Activated CD4-positive, alpha-beta T cell treated with anti-CD3 and anti-CD28 coated beads, Interleukin-2, amount 10 ng/mL, durations not matched to agents 7 days and 5 days (primary cell): ENCODE measurements around the gene S100A16. TPM values are rescaled to one million over a fixed set of nuclear protein-coding genes. Genes with fewer than 3 reads are reported as not detected.

Experiments
- CTCF ChIA-PET: fragments of 350-600 bp; sonication (Branson Sonifier 250); formaldehyde crosslinking; loops from one replicate; lab custom pipeline; 2021; ENCODE audit warnings: antibody characterized with exemption; lab: Charles Lee
- POLR2A ChIA-PET: fragments of 350-600 bp; sonication (Branson Sonifier 250); formaldehyde crosslinking; loops from one replicate; lab custom pipeline; 2021; ENCODE audit warnings: antibody characterized with exemption; lab: Charles Lee
- DNase-seq: peaks from one replicate; pipeline ENCODE4 v3.0.0-alpha.2; 2020
- H3K27ac Mint-ChIP-seq: one replicate; pipeline ENCODE4 v1.8.0; 2021; ENCODE audit warnings: mild to moderate bottlenecking, moderate library complexity, mixed read lengths
- H3K27me3 Mint-ChIP-seq: one replicate; pipeline ENCODE4 v1.8.0; 2021; ENCODE audit warnings: mixed read lengths
- H3K36me3 Mint-ChIP-seq: one replicate; pipeline ENCODE4 v1.8.0; 2021; ENCODE audit warnings: low read depth, mixed read lengths
- H3K4me1 Mint-ChIP-seq: one replicate; pipeline ENCODE4 v1.8.0; 2021; ENCODE audit warnings: mixed read lengths
- H3K4me3 Mint-ChIP-seq: one replicate; pipeline ENCODE4 v1.8.0; 2021; ENCODE audit warnings: mild to moderate bottlenecking, moderate library complexity, mixed read lengths
- H3K9me3 Mint-ChIP-seq: one replicate; pipeline ENCODE4 v1.8.0; 2021; ENCODE audit warnings: mixed read lengths
- total RNA-seq, 2 experiments: library from RNA; stranded (reverse); gene quantifications; one replicate each; pipeline ENCODE4 v1.2.3, GENCODE V29; 2021

S100A16 gene
- total RNA-seq, 2 experiments from 2014 or later = not detected

DNA sequence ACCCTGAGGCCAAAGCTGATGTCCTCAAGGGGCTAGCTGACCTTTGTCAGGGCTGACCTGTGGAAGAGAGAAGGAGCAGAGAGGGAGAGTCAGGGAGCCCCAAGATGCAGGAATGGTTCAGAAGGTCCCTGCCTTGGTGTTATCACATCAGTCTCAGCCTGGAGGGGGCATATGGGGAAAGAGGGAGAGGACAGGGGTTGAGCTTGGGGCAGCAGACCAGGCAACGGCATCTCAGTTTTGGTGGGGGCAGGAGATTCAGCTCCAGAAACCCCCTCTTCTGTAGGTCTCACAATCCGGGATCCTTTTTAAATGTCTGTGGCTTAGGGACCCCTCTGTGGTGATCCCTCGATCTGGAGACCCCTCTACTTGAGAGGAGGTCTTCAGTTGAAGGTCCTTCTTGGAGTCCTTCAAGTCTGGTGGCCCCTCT, 13.6 kb upstream of the S100A16 start:
- H3K27ac Mint-ChIP-seq = no peak overlapping the region
- H3K27me3 Mint-ChIP-seq = no peaks in the 10 kb centered on the region
- ChIA-PET POLR2A (no interaction called here), CTCF (interaction anchor here (0.8 to 3.6 kb wide), 4 partner anchors 11 to 58 kb away, joined by 3 to 45 read pairs (median 4); partner anchors contain the start of genes S100A14 and S100A16)
- peaks cover 3% of the 10 kb centered on the region for H3K4me1 Mint-ChIP-seq
- H3K36me3 Mint-ChIP-seq = no peaks in the 10 kb centered on the region
- DNase-seq = no peak
- H3K9me3 Mint-ChIP-seq = no peaks in the 10 kb centered on the region
- no peak overlapping the region for H3K4me3 Mint-ChIP-seq

DNA sequence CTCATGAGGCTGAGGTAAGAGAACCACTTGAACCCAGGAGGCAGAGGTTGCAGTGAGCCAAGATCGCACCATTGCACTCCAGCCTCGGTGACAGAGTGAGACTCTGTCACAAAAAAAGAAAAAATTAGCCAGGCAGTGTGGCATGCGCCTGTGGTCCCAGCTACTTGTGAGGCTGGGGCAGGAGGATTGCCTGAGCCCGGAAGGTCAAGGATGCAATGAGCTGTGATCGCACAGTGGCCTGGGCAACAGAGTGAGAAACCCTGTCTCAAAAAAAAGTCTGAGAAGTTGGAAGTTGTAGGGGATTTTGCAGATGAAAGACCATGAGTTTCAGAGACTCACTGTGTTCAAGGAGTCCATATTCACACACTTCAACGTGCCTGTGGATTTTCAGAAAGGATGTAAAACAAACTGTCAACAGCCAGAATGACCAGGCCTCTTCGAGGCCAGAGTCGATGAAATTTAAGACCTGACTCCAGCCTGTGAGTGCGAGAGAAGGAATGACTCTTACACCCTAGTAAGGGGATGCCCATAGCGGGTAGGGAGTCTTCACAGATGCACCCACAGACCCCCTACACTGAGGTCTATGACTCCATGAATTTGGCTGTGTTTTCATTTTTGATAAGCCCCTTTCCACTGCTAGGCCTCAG, 12.2 kb upstream of the S100A16 start:
- POLR2A ChIA-PET = no interaction called here
- Mint-ChIP-seq H3K36me3 (no peaks in the 10 kb centered on the region), H3K27ac (no peak overlapping the region), H3K4me1 (no peaks in the 10 kb centered on the region), H3K4me3 (no peak overlapping the region), H3K9me3 (no peaks in the 10 kb centered on the region), H3K27me3 (no peaks in the 10 kb centered on the region)
- DNase-seq = no peak
- CTCF ChIA-PET = interaction anchor here (0.7 to 1.2 kb wide), 3 partner anchors 9 to 1166 kb away, joined by 3 to 6 read pairs (median 4); partner anchors contain the start of gene CHTOP

DNA sequence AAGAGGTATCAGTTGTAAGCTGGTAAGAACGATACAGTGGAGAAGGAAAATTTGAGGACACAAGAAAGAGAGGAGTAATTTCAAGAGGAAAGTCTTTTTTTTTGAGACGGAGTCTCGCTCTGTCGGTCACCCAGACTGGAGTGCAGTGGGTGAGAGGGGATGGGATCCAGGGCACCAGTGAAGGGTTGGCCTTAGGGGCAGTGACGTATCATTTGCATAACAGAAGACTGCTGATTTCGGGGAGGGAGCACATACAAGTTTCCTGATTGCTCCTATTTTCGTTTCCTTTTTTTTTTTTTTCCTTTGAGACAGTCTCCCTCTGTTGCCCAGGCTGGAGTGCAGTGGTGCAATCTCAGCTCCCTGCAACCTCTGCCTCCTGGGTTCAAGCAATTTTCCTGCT, 10.2 kb upstream of the S100A16 start:
- no peaks in the 10 kb centered on the region for H3K9me3 Mint-ChIP-seq
- H3K27me3 Mint-ChIP-seq = no peaks in the 10 kb centered on the region
- no peaks in the 10 kb centered on the region for H3K36me3 Mint-ChIP-seq
- ChIA-PET POLR2A (no interaction called here), CTCF (interaction anchor here (0.6 to 1.0 kb wide), 3 partner anchors 11 to 88 kb away, joined by 3 to 4 read pairs (median 3); partner anchors contain the start of genes CHTOP and S100A6)
- H3K4me3 Mint-ChIP-seq = no peak overlapping the region
- DNase-seq = no peak
- H3K27ac Mint-ChIP-seq = no peak overlapping the region
- peaks cover under 1% of the 10 kb centered on the region for H3K4me1 Mint-ChIP-seq

DNA sequence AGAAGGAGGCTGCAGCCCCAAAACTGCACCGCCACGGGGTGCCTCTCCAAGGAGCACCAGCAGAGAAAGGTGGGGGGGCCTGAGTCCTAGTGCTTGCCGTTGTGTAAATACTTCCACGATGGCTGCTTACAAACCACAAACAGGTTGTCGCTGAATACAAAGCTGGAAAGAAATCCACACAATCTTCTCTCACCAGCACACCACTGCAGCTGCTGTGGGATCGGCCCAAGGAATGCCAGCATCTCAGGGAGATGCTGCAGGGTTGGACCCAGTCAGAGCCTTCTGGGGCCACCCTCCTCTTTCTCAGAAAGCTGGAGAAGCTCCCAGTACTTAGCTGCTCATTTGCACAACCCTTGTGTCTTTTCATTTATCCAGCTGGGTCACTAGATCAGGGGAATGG, 6.2 kb upstream of the S100A16 start:
- peaks cover 7% of the 10 kb centered on the region for H3K4me1 Mint-ChIP-seq
- H3K27me3 Mint-ChIP-seq = no peaks in the 10 kb centered on the region
- ChIA-PET POLR2A (no interaction called here), CTCF (interaction anchor here (2.0 to 8.0 kb wide), 3 partner anchors 8 to 109 kb away, joined by 10 to 45 read pairs (median 13); partner anchors contain the start of genes S100A1 and S100A13)
- DNase-seq = no peak
- no peaks in the 10 kb centered on the region for H3K9me3 Mint-ChIP-seq
- no peak overlapping the region for H3K4me3 Mint-ChIP-seq
- no peaks in the 10 kb centered on the region for H3K36me3 Mint-ChIP-seq
- H3K27ac Mint-ChIP-seq = no peak overlapping the region

DNA sequence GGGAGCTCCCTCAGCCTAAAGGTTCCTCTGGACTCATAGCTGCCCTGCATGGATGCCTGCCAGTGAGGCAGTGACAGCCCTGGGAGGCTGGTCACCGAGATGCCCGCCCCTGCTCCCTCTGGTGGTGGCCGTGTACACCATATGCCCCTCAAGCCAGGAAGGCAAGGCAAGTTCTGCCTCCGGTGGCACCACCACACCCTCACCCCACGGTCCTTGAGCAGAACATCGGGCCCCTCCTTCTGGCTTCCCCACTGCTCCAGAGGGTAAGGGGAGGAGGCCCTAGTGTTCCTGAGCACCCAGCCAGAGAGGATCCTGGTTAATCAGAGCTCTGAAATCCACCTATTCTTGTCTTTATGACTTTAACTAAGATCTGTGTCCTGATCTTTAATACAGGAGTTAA, 4.7 kb upstream of the S100A16 start:
- ChIA-PET CTCF (interaction anchor here (0.6 to 8.0 kb wide), 11 partner anchors 10 to 107 kb away, joined by 3 to 45 read pairs (median 4); partner anchors contain the start of genes CHTOP, S100A1 and S100A13), POLR2A (no interaction called here)
- Mint-ChIP-seq H3K9me3 (no peaks in the 10 kb centered on the region), H3K36me3 (no peaks in the 10 kb centered on the region), H3K27ac (peak overlapping the region; percentile 68), H3K4me1 (peaks cover 7% of the 10 kb centered on the region), H3K27me3 (no peaks in the 10 kb centered on the region), H3K4me3 (no peak overlapping the region)
- peak; percentile 85 for DNase-seq

DNA sequence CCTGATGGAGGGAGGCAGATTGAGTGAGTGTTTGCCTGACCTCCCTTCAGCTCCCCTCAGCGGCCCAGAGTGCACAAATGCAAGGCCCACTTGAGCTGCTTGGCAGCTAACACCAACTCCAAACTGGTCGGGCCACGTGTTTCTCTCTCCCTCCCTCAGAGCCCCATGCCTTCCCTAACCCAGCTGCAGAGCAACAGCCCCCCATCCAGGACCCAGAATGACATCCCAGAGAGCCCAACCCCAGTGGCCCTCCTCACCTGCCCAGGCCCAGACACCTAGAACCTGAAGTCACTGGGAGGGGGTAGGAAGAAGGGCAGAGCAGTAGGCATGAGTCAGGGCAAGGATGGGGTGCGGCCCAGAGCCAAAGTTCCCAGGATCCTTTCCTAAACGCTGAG, 4.0 kb upstream of the S100A16 start:
- no peaks in the 10 kb centered on the region for H3K36me3 Mint-ChIP-seq
- no peaks in the 10 kb centered on the region for H3K9me3 Mint-ChIP-seq
- DNase-seq = no peak
- POLR2A ChIA-PET = interaction anchor here (0.6 kb wide), 1 partner anchor 192 kb away, joined by 3 read pairs; no protein-coding TSS in a partner anchor
- H3K4me3 Mint-ChIP-seq = no peak overlapping the region
- CTCF ChIA-PET = interaction anchor here (1.1 to 8.0 kb wide), 9 partner anchors 11 to 106 kb away, joined by 4 to 45 read pairs (median 5); partner anchors contain the start of genes CHTOP, S100A1 and S100A13
- no peaks in the 10 kb centered on the region for H3K27me3 Mint-ChIP-seq
- H3K27ac Mint-ChIP-seq = no peak overlapping the region
- peaks cover 7% of the 10 kb centered on the region for H3K4me1 Mint-ChIP-seq

DNA sequence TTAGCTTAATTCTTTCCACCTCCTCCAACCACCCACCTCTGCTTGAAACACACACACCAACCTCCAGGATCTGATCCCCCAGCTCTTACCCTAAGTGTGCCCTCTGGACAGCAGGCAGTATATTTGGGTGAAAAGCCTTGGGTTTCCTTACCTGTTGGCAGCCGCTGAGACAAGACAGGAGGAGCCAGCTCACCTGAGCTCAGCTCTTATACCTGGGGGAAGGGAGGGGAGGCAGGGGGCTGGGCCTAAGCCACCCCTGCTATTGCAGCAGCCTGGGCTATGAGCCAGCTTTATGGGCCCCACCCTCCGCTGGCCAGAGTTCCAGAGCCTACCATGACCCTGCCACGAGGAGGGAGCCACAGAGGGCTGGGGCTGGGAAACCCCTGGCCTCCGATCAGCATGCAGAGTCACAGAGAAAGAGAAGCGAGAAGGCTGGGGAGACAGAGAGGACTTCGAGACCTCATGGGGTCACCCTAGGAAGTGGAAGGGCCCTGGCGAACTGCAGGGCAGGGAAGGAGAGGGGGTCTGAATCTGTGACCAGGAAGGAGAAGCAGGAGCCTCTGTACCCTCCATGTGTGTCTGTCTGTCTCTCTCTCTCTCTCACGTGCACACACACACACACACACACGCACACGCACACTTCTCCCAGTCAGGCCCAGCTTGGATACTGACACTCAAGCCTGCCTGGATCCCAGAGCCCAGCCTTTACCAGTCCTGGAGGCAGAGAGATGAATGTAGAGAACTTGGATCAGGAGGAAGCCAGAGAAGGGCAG, 3.4 kb upstream of the S100A16 start, which contains the start of gene S100A14:
S100A14 (minus strand) TSS at position 182 of the 773 bp plus-strand sequence. CDS start 467 bp downstream, outside the sequence.
- no peaks in the 10 kb centered on the region for H3K9me3 Mint-ChIP-seq
- POLR2A ChIA-PET = interaction anchor here (0.6 kb wide), 1 partner anchor 193 kb away, joined by 3 read pairs; no protein-coding TSS in a partner anchor
- H3K36me3 Mint-ChIP-seq = no peaks in the 10 kb centered on the region
- DNase-seq = no peak
- CTCF ChIA-PET = interaction anchor here (1.4 to 8.0 kb wide), 7 partner anchors 11 to 96 kb away, joined by 3 to 45 read pairs (median 4); partner anchors contain the start of genes CHTOP, S100A1 and S100A13
- no peaks in the 10 kb centered on the region for H3K27me3 Mint-ChIP-seq
- H3K4me3 Mint-ChIP-seq = no peak within 1 kb of the TSS
- H3K4me1 Mint-ChIP-seq = peaks cover 7% of the 10 kb centered on the region
- H3K27ac Mint-ChIP-seq = peak within 1 kb of the TSS; percentile 55

DNA sequence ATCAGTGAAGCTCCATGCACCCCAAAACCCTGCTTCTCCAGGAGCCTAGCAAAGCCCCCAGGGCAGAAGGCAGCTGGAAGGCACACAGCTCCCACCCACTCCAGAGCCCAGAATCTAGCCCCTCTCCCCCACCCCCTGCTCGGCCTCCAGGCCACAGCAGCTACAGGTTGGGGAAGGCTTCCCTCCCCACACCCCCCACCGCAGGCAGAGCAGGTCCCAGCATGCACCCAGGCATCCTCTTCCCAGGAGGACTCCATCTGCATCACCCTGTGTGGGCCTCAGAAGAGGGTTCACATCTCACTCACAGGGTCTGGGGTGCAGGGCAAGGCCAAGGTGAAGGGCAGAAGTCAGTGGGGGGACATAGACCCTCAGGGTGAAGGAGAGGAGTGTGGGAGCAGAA, 2.5 kb upstream of the S100A16 start:
- DNase-seq = no peak
- H3K27ac Mint-ChIP-seq = no peak overlapping the region
- no peaks in the 10 kb centered on the region for H3K9me3 Mint-ChIP-seq
- peaks cover 7% of the 10 kb centered on the region for H3K4me1 Mint-ChIP-seq
- ChIA-PET CTCF (interaction anchor here (0.6 to 8.0 kb wide), 7 partner anchors 12 to 43 kb away, joined by 3 to 45 read pairs (median 3); partner anchors contain the start of genes S100A1, S100A13 and SNAPIN), POLR2A (no interaction called here)
- no peak overlapping the region for H3K4me3 Mint-ChIP-seq
- H3K27me3 Mint-ChIP-seq = no peaks in the 10 kb centered on the region
- no peaks in the 10 kb centered on the region for H3K36me3 Mint-ChIP-seq

DNA sequence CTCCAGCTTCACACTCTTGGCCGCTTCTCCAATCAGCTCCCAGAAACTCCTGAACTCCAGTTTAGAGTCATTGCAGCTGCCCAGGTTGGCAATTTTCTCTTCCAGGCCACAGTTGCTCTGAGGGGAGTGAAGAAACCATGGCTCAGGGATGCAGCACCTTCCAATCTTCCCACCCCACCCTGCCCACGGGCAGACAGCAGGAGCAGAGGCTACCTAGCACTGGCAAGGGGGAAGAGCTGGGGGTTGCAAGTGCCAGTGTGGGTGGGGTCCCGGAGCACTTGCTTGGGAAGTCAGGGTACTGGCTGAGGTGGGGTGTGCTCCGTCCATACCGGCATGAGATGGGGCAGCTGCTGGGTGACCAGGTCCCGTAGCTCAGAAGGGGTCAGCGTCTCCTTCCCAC, 2.0 kb upstream of the S100A16 start:
- ChIA-PET CTCF (interaction anchor here (0.6 to 8.0 kb wide), 6 partner anchors 13 to 43 kb away, joined by 3 to 45 read pairs (median 3); partner anchors contain the start of genes S100A1, S100A13 and SNAPIN), POLR2A (no interaction called here)
- DNase-seq = no peak

DNA sequence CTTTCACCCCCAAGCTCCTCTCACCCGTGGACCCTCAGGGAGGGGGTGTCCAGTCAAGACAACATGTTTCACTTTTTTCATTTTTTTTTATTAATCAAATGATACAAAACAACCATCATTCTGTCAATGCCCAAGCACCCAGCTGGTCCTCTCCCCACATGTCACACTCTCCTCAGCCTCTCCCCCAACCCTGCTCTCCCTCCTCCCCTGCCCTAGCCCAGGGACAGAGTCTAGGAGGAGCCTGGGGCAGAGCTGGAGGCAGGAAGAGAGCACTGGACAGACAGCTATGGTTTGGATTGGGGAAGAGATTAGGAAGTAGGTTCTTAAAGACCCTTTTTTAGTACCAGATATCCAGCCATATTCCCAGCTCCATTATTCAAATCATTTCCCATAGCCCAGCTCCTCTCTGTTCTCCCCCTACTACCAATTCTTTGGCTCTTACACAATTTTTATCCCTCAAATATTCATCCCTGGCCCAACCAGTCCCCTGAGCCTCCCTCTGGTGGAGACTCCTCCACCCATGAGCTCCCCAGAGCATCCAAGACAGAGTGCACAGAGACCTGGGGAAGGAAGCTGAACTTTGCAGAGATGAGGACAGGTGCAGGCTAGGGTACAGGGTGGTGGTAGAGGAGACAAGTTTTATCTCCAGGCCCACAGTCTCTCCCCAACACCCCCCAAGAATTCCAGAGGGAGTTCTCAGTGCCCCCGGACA, 1.4 kb upstream of the S100A16 start:
- DNase-seq = no peak
- ChIA-PET CTCF (interaction anchor here (1.4 to 8.0 kb wide), 5 partner anchors 13 to 46 kb away, joined by 3 to 45 read pairs (median 4); partner anchors contain the start of genes S100A1 and S100A13), POLR2A (no interaction called here)
- Mint-ChIP-seq H3K36me3 (no peaks in the 10 kb centered on the region), H3K27me3 (no peaks in the 10 kb centered on the region), H3K27ac (no peak overlapping the region), H3K4me1 (peaks cover 7% of the 10 kb centered on the region), H3K9me3 (no peaks in the 10 kb centered on the region), H3K4me3 (no peak overlapping the region)

More for the DNA sequence above, 2.0 kb upstream of the S100A16 start:
- peaks cover 7% of the 10 kb centered on the region for H3K4me1 Mint-ChIP-seq
- H3K36me3 Mint-ChIP-seq = no peaks in the 10 kb centered on the region
- H3K4me3 Mint-ChIP-seq = no peak overlapping the region
- no peaks in the 10 kb centered on the region for H3K9me3 Mint-ChIP-seq
- H3K27ac Mint-ChIP-seq = no peak overlapping the region
- H3K27me3 Mint-ChIP-seq = no peaks in the 10 kb centered on the region

DNA sequence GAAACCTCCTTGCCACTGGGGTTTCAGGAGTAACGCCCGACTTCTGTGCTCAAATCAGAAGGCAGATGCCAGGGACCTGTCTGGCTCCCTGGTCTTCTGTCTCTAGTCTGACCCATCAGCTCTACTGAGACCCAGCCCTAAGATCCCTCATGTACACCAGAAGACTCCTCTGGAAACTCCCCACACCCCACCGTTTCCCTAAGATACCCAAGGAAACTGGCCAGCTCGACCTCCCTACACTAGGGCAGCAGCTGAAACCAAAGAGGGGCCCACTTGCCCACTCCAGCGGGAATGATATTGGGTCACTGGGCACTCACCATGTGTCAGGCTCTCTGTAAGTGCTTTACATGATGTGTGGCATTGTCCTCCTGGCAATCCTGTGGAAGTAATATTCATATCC, 469 bp upstream of the S100A16 start:
- ChIA-PET POLR2A (no interaction called here), CTCF (interaction anchor here (1.4 to 8.0 kb wide), 2 partner anchors 14 to 45 kb away, joined by 4 to 45 read pairs; partner anchors contain the start of genes S100A1 and S100A13)
- no peak overlapping the region for H3K4me3 Mint-ChIP-seq
- no peaks in the 10 kb centered on the region for H3K9me3 Mint-ChIP-seq
- no peak for DNase-seq
- no peaks in the 10 kb centered on the region for H3K36me3 Mint-ChIP-seq
- H3K27ac Mint-ChIP-seq = no peak overlapping the region
- H3K4me1 Mint-ChIP-seq = peaks cover 7% of the 10 kb centered on the region
- H3K27me3 Mint-ChIP-seq = no peaks in the 10 kb centered on the region
